Measurements from ENCODE around the gene CFTR.

CFTR gene

DNA sequence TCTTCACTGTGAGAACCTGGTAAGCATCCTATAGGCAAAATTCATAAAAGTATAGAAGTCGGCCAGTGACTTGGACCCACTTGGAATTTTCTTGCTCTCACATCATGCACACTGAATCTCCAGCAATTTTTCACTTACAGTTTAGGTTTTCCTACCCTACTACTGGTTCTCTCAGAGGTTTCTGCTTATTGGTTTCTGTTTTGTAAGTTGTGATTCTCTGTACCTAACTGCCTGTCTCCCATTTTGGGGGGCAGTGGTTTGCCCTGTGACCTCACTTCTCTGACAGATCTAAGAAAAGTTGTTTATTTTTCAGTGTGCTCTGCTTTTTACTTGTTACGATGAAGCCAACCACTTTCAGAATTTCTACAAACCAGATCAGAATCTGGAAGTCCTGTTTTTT, 158.1 kb downstream of the CFTR start:
- DNase-seq (ENCODE audit: low spot score): no peak
- TF ChIP-seq, protein P1, sequence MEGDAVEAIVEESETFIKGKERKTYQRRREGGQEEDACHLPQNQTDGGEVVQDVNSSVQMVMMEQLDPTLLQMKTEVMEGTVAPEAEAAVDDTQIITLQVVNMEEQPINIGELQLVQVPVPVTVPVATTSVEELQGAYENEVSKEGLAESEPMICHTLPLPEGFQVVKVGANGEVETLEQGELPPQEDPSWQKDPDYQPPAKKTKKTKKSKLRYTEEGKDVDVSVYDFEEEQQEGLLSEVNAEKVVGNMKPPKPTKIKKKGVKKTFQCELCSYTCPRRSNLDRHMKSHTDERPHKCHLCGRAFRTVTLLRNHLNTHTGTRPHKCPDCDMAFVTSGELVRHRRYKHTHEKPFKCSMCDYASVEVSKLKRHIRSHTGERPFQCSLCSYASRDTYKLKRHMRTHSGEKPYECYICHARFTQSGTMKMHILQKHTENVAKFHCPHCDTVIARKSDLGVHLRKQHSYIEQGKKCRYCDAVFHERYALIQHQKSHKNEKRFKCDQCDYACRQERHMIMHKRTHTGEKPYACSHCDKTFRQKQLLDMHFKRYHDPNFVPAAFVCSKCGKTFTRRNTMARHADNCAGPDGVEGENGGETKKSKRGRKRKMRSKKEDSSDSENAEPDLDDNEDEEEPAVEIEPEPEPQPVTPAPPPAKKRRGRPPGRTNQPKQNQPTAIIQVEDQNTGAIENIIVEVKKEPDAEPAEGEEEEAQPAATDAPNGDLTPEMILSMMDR (IDR thresholded peaks at IDR 0.05; ENCODE audit: extremely low read depth, missing control alignments): no peak

DNA sequence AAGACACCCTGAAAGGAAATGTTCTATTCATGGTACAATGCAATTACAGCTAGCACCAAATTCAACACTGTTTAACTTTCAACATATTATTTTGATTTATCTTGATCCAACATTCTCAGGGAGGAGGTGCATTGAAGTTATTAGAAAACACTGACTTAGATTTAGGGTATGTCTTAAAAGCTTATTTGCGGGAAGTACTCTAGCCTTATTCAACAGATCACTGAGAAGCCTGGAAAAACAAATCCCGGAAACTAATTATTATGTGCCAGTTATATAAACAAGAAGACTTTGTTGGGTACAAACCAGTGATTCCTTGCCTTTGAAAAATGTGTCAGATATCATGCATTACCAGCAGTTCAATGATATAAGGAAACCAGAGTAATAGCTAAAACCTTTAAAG, 160.1 kb downstream of the CFTR start:
- TF ChIP-seq, protein P1 (IDR thresholded peaks at IDR 0.05; ENCODE audit: extremely low read depth, missing control alignments): no peak
- DNase-seq (ENCODE audit: low spot score): no peak

DNA sequence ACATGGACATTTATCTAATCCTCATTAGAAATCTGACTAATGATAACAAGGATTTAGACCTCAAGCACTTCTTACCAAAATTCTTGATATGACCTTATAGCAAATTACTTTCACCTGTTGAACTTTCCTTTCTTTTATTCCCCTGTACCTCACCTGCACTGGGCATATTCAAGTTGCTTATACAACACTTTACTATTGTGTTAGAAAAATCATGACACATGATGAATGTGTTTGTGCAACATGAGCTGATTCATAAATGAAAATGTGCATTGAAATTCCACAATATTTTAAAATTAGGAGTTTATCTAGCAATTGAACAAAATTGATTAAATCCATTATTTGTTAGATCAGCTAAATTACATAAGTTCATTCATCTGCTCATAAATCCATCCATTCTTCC, 160.6 kb downstream of the CFTR start:
- no peak for DNase-seq (ENCODE audit: low spot score)
- TF ChIP-seq, protein P1 (IDR thresholded peaks at IDR 0.05; ENCODE audit: extremely low read depth, missing control alignments): no peak

DNA sequence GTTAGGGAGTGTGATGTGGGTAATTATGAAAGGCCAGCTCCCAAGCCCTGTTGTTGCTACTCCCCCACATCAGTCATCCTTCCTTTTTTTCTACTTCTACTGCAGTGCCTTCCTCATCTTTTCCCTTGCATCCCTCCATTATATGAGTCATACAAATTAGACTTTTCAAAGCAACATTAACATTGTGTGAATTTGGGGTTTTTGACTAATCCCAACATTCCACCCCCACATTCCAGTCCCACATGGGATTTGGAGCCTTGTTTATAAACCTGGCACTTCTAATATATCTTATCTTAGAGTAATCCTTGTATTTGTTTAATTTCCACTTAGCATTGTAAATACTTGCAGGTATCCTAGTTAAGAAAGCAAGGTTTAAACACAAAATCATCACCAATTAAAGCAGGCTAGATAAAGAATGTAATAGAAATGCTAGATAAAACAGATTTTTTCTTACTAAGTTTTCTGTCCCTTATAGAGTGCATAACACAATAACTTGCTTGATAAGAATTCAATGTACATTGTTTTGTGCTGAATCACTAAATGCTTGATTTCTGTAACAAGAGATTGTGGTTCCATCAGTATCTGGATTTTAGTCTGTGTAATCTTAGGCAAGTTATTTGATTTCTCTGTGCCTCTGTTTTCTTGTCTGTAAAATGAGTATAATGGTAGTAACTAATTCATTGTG, 165.8 kb downstream of the CFTR start:
- TF ChIP-seq, protein P1 (IDR thresholded peaks at IDR 0.05; ENCODE audit: extremely low read depth, missing control alignments): no peak
- no peak for DNase-seq (ENCODE audit: low spot score)

DNA sequence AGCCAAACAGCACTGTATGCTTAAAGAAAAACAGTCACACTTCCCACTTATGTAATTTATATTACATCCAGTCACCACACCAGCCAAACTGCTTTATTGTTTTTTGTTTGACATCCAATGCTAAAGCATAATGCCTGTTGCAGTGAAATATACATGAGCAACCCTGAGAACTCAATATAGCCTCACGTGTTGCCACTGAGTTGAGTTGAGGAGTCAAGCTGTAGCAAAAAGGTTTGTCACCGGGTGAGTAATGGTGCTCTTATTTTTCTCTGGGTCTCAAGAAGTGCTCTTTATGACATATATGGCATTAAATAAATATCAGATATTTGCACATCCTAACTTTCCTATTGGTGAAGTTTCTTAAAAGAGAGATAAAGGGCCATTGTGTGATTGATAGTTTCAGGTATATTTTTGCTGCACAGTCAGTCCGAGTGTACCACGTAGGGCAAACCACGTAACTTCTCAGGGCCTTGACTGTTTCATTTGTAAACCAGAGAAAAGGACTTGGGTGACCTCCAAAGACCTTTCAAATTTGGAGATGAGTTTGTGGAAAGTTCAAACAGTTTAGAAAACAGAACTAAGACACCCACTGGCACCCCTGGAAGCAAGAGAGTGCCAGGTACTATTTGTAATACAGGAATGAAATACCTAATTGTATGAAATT, 168.5 kb downstream of the CFTR start:
- TF ChIP-seq, protein P1 (IDR thresholded peaks at IDR 0.05; ENCODE audit: extremely low read depth, missing control alignments): no peak
- no peak for DNase-seq (ENCODE audit: low spot score)

DNA sequence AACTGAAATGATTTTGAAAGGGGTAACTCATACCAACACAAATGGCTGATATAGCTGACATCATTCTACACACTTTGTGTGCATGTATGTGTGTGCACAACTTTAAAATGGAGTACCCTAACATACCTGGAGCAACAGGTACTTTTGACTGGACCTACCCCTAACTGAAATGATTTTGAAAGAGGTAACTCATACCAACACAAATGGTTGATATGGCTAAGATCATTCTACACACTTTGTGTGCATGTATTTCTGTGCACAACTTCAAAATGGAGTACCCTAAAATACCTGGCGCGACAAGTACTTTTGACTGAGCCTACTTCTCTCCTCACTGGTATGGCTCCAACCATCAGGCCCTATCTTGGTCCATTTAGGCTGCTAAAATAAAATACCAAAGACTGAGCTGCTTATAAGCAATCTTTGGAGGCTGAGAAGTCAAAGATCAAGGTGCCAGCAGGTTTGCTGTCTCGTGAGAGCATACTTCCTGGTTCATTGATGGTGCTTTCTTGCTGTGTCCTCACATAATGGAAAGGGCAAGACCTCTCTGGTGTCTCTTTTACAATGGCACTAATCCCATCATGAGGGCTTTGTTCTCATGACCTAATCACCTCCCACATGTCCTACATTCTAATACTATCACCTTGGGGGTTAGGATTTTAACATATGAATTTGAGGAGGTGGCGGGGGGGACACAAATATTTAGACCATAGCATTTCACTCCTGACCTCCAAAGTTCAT, 173.3 kb downstream of the CFTR start:
- TF ChIP-seq, protein P1 (IDR thresholded peaks at IDR 0.05; ENCODE audit: extremely low read depth, missing control alignments): no peak
- DNase-seq (ENCODE audit: low spot score): no peak

DNA sequence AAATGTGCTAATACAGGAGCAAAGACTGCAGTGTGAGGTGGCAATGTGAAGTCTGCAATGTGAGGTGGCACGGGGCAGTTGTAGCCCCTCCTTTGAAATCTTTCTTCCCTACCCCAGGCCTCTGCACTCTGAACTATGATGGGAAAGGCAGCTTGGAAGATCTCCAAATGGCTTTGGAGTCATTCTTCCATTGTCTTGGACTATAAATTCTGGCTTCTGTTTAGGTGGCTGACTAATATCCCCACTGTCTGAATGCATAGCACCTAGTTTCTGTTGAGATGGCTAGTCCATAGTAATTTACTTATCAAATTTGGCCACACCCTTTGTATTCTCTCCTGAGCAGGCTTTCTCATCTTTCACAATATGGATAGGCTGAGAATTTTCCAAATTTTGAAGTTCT, 175.0 kb downstream of the CFTR start:
- TF ChIP-seq, protein P1 (IDR thresholded peaks at IDR 0.05; ENCODE audit: extremely low read depth, missing control alignments): no peak
- DNase-seq (ENCODE audit: low spot score): no peak
